K562 (cell line): Measurements from ENCODE around the gene CKS2. TPM values are rescaled to one million over a fixed set of nuclear protein-coding genes. Genes with fewer than 3 reads are reported as not detected.

ENCODE experiments used
- ATAC-seq: fragments of 200-7000 bp; cut with Tn5 transposase; 3 replicates; pipeline ENCODE4 v1.9.1; 2020; ENCODE audit warnings: moderate library complexity
- BruUV-seq: library from RNA; stranded (reverse); fragments of 400-500 nt; replicated peaks from 2 replicates; lab custom pipeline; 2021; lab: Mats Ljungman, UMichigan
- CTCF ChIA-PET: fragments of 300-600 bp; formaldehyde crosslinking; extraction: SDS; loops from one replicate; lab custom pipeline; 2021; ENCODE audit warnings: low intra/inter-chr PET ratio; lab: Yijun Ruan, JAX
- POLR2A ChIA-PET: fragments of 300-600, 350-650 bp; sonication (Branson Sonifier 250); formaldehyde crosslinking; extraction: SDS; loops from one replicate; lab custom pipeline; 2021; ENCODE audit warnings: antibody characterized with exemption, inconsistent platforms; lab: Yijun Ruan, JAX
- DNase-seq, 4 experiments: peaks; one replicate each; pipeline versions ENCODE4 v3.0.0 to v3.0.0-alpha.2; 2011 to 2018; ENCODE audit warnings: low spot score in 3 of 4, mixed read lengths in 3 of 4; ENCODE audit errors: extremely low read depth in 1 of 4
- FAIRE-seq: peaks from 2 replicates; lab custom pipeline; 2011; peaks lifted over from hg19 to GRCh38; lab: Jason Lieb, UNC
- H2AFZ ChIP-seq: 2 replicates; pipeline ENCODE4 v1.6.0; 2011; ENCODE audit warnings: low read depth, low read length, control low read depth, inconsistent platforms
- H3K27ac ChIP-seq: fragments of 200-600 bp; 3 replicates; pipeline ENCODE4 v1.8.0; 2011; ENCODE audit warnings: low read depth, mild to moderate bottlenecking, control low read depth, inconsistent platforms, low read length, moderate library complexity, mixed read lengths; ENCODE audit errors: extremely low read depth
- H3K27me3 ChIP-seq, 2 experiments: fragments of 300-600 bp in 1 of 2; 2 replicates in 1 of 2; 3 replicates in 1 of 2; pipeline versions ENCODE4 v1.6.0 to v1.8.0; 2011; ENCODE audit warnings: inconsistent platforms in 2 of 2, low read length in 2 of 2, mild to moderate bottlenecking in 1 of 2, mixed read lengths in 1 of 2, moderate library complexity in 1 of 2; ENCODE audit not compliant: control insufficient read depth in 2 of 2, insufficient read depth in 2 of 2
- H3K36me3 ChIP-seq: fragments of 300-600 bp; 3 replicates; pipeline ENCODE4 v1.8.0; 2011; ENCODE audit warnings: mild to moderate bottlenecking, low read length, inconsistent platforms; ENCODE audit not compliant: control insufficient read depth, insufficient read depth
- H3K4me1 ChIP-seq, 2 experiments: fragments of 200-600 bp in 1 of 2; replicated peaks in 1 of 2; 2 replicates in 1 of 2; 3 replicates in 1 of 2; pipeline versions ENCODE4 v1.5.1 to v1.8.0; 2011; ENCODE audit warnings: inconsistent platforms in 2 of 2, low read length in 2 of 2, mild to moderate bottlenecking in 1 of 2, mixed read lengths in 1 of 2, moderate library complexity in 1 of 2; ENCODE audit not compliant: control insufficient read depth in 2 of 2, insufficient read depth in 2 of 2
- H3K4me2 ChIP-seq: 2 replicates; pipeline ENCODE4 v1.6.1; 2011; ENCODE audit warnings: low read length, control low read depth, inconsistent platforms, mixed read lengths; ENCODE audit not compliant: insufficient read depth
- H3K4me3 ChIP-seq: fragments of 200-600 bp; sonication (generic), shearing (Covaris generic); 2 replicates; pipeline ENCODE4 v1.5.1; 2016; ENCODE audit warnings: control low read depth, inconsistent platforms
- H3K79me2 ChIP-seq: fragments of 200-600 bp; 3 replicates; pipeline ENCODE4 v1.8.0; 2011; ENCODE audit warnings: low read length, inconsistent platforms; ENCODE audit not compliant: control insufficient read depth, insufficient read depth
- H3K9ac ChIP-seq, 2 experiments: 2 replicates each; pipeline versions ENCODE4 v1.6.0 to v1.6.1; 2011; ENCODE audit warnings: low read depth in 2 of 2, low read length in 2 of 2, control low read depth in 1 of 2, inconsistent platforms in 1 of 2, mild to moderate bottlenecking in 1 of 2, mixed read lengths in 1 of 2; ENCODE audit not compliant: insufficient read depth in 1 of 2
- H3K9me1 ChIP-seq: one replicate; pipeline ENCODE4 v1.6.0; 2011; ENCODE audit warnings: inconsistent platforms, mild to moderate bottlenecking, low read length, moderate library complexity; ENCODE audit not compliant: control insufficient read depth, insufficient read depth
- H3K9me3 ChIP-seq: replicated peaks from 2 replicates; pipeline ENCODE4 v1.5.1; 2011; ENCODE audit warnings: low read depth, low read length, inconsistent platforms; ENCODE audit not compliant: control insufficient read depth, insufficient read depth
- H4K20me1 ChIP-seq: replicated peaks from 2 replicates; pipeline ENCODE4 v1.6.1; 2011; ENCODE audit warnings: low read length, inconsistent platforms, mixed read lengths; ENCODE audit not compliant: control insufficient read depth, insufficient read depth
- FOXP1 ChIP-seq: sonication (generic); formaldehyde crosslinking; IDR thresholded peaks from 2 replicates; pipeline ENCODE4 v1.8.0; 2022; ENCODE audit warnings: mild to moderate bottlenecking, missing genetic modification reagents
- GATAD2B ChIP-seq: fragments of 450-650 bp; IDR thresholded peaks from 2 replicates; pipeline ENCODE4 v1.6.1; 2017; ENCODE audit warnings: mild to moderate bottlenecking, borderline replicate concordance
- MECOM ChIP-seq: fragments of 250-450 bp; sonication (Bioruptor Pico); IDR thresholded peaks from 2 replicates; pipeline ENCODE4 v1.8.0; 2022; ENCODE audit warnings: inconsistent platforms
- NELFE ChIP-seq: IDR thresholded peaks from 2 replicates; pipeline ENCODE4 v1.6.1; 2011; ENCODE audit warnings: mild to moderate bottlenecking; ENCODE audit not compliant: insufficient read depth, insufficient read length
- PRMT5 ChIP-seq: sonication (generic); formaldehyde crosslinking; IDR thresholded peaks from 2 replicates; pipeline ENCODE4 v1.5.0; 2020; ENCODE audit warnings: missing genetic modification reagents
- ZNF232 ChIP-seq: sonication (generic); formaldehyde crosslinking; IDR thresholded peaks from 2 replicates; pipeline ENCODE4 v1.8.0; 2022; ENCODE audit warnings: mild to moderate bottlenecking, missing genetic modification reagents
- WGBS: fragments of 100-300 bp; shearing (Covaris generic); methylation state at CpG from one replicate; pipeline ENCODE4 v1.1.6; 2016; ENCODE audit warnings: low coverage, mixed read lengths; ENCODE audit not compliant: insufficient coverage; ENCODE audit errors: missing lambda C conversion rate; 5-methylcytosine and 5-hydroxymethylcytosine counted together
- in situ Hi-C: fragments of 300-500 bp; cut with MboI; formaldehyde crosslinking; loops from 4 replicates; pipeline ENCODE4 v1.15.0; 2018; ENCODE audit warnings: inconsistent platforms, mixed read lengths
- intact Hi-C: fragments of 100-400 bp; cut with micrococcal nuclease; formaldehyde crosslinking; loops from 2 replicates; pipeline ENCODE4 v1.14.2; 2022
- polyA plus RNA-seq, 8 experiments: library from polyadenylated mRNA; depleted of rRNA in 4 of 8; stranded (reverse) in 5 of 8; unstranded in 3 of 8; fragments of >200 nt; fragmentation: Nextera tagmentation in 2 of 8; fragmentation: Illumina TruSeq in 1 of 8; extraction: Ambion mirVana in 2 of 8; extraction: Trizol in 1 of 8; gene quantifications; 2 replicates each; pipeline versions ENCODE4 v1.2.1 to v1.2.3, GENCODE V29; 2011 to 2014; ENCODE audit warnings: inconsistent platforms in 1 of 8, missing spikeins in 1 of 8
- total RNA-seq, 7 experiments: library from RNA; depleted of rRNA in 6 of 7; stranded (reverse); fragments of >200 nt in 6 of 7; fragmentation: Illumina TruSeq in 2 of 7; extraction: Trizol in 2 of 7; gene quantifications; 2 replicates each; pipeline versions ENCODE4 v1.2.1 to v1.2.3, GENCODE V29; 2011 to 2021; ENCODE audit warnings: low replicate concordance in 1 of 7
- TF ChIP-seq, protein P1 (sequence below): fragments of 250-450 bp; sonication (Bioruptor Pico); IDR thresholded peaks from 2 replicates; pipeline ENCODE4 v1.4.0; 2020; ENCODE audit warnings: mild to moderate bottlenecking, moderate library complexity
- TF ChIP-seq, protein P2 (sequence below): fragments of 250-450 bp; sonication (Bioruptor Pico); IDR thresholded peaks from 2 replicates; pipeline ENCODE4 v1.5.0; 2021
- TF ChIP-seq, protein P3 (sequence below): fragments of 200-800 bp; sonication (Bioruptor generic); IDR thresholded peaks from 2 replicates; pipeline ENCODE4 v1.6.1; 2016; ENCODE audit warnings: missing genetic modification characterization, missing compliant biosample characterization

Gene CKS2
- total and polyA plus RNA-seq, 9 of the 15 experiments (the other 6 are each of a cell fraction or from before 2014, with no cell fraction given): 123 to 941 (median 321) TPM

DNA sequence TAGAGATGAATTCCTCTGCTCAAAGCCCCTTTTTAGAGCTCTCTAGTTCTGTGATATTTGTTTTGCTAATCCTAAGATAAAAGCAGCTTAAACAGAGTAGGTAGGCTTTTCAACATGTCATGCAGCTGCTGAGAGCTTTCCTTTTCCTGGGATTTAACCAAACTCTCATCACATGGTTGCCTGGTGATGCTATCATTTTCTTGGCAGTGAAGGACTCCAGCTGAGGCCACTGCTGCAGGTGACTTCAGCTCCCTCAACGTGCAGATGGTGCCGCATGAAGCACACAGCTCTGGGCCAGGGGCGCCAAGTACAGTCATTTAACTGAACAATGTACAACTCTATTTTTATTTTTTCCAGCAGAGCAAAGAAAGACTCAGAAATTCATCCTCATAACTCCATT, 49.5 kb downstream of the CKS2 start:
- FAIRE-seq (no peak), DNase-seq (no peak), ATAC-seq (no peak)
- POLR2A ChIA-PET: no interaction called here
- Histone ChIP-seq H2AFZ (no peak overlapping the region), H3K27ac (no peak overlapping the region), H3K36me3 (peaks cover 45% of the 10 kb centered on the region; the same call in 2 of the 3 replicates), H3K4me3 (no peak overlapping the region), H4K20me1 (no peaks in the 10 kb centered on the region), H3K27me3 (no peaks in the 10 kb centered on the region), H3K4me1 (no peaks in the 10 kb centered on the region; a peak in 1 of 5 replicates), H3K9me3 (no peaks in the 10 kb centered on the region), H3K9me1 (no peaks in the 10 kb centered on the region), H3K79me2 (no peaks in the 10 kb centered on the region), H3K4me2 (no peak overlapping the region)
- CTCF ChIA-PET: no interaction called here
- intact Hi-C loops (no loop called here), in situ Hi-C loops (no loop called here)
- WGBS: 70% methylated on average over 2 of the region's 3 CpGs
- BruUV-seq: no TSS peak
- no peak for TF ChIP-seq NELFE
- TF ChIP-seq FOXP1 (CRISPR knock-in tag): no peak
- TF ChIP-seq, protein P1, sequence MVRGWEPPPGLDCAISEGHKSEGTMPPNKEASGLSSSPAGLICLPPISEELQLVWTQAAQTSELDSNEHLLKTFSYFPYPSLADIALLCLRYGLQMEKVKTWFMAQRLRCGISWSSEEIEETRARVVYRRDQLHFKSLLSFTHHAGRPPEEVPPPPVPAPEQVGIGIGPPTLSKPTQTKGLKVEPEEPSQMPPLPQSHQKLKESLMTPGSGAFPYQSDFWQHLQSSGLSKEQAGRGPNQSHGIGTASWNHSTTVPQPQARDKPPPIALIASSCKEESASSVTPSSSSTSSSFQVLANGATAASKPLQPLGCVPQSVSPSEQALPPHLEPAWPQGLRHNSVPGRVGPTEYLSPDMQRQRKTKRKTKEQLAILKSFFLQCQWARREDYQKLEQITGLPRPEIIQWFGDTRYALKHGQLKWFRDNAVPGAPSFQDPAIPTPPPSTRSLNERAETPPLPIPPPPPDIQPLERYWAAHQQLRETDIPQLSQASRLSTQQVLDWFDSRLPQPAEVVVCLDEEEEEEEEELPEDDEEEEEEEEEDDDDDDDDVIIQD (CRISPR knock-in tag): no peak
- TF ChIP-seq, all 486 proteins: peak for 0
- H3K9ac ChIP-seq: no peak overlapping the region

DNA sequence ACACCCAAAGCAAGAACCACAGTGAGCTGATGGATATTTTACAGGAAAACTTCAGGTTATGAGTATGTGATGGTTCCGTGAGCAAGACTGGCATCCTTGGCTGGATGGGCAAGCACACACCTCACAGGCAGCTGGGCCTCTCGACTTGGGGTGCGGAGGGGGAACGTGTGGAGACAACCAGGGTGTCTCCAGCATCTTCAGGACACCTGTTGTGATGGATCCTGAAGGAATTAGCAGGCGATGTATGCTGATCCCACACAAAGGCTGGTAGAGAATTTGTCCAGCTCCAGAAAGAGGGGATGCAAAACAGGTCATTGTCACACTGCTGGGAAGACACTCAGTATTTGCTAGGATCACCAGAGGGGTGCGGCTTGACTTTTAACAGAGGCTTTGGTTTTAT, 50.0 kb downstream of the CKS2 start:
- ATAC-seq: no peak
- intact Hi-C loops (no loop called here), in situ Hi-C loops (no loop called here)
- POLR2A ChIA-PET: no interaction called here
- 95% methylated on average over 5 of the region's 6 CpGs for WGBS
- no peaks in the 10 kb centered on the region for H3K27me3 ChIP-seq
- CTCF ChIA-PET: no interaction called here
- no peaks in the 10 kb centered on the region for H3K9me3 ChIP-seq
- no peak overlapping the region for H3K4me3 ChIP-seq
- FAIRE-seq: no peak
- no peak overlapping the region for H3K9ac ChIP-seq
- peaks cover 45% of the 10 kb centered on the region; the same call in 2 of the 3 replicates for H3K36me3 ChIP-seq
- H3K27ac ChIP-seq: no peak overlapping the region
- no peaks in the 10 kb centered on the region; a peak in 1 of 5 replicates for H3K4me1 ChIP-seq
- no peak overlapping the region for H3K4me2 ChIP-seq
- no peaks in the 10 kb centered on the region for H4K20me1 ChIP-seq
- H3K9me1 ChIP-seq: no peaks in the 10 kb centered on the region
- H3K79me2 ChIP-seq: no peaks in the 10 kb centered on the region
- H2AFZ ChIP-seq: no peak overlapping the region
- no TSS peak for BruUV-seq
- DNase-seq: no peak
- TF ChIP-seq MECOM (CRISPR knock-in tag): no peak
- no peak for TF ChIP-seq ZNF232 (CRISPR knock-in tag)
- TF ChIP-seq PRMT5 (CRISPR knock-in tag): no peak
- TF ChIP-seq GATAD2B: no peak
- TF ChIP-seq, protein P2, sequence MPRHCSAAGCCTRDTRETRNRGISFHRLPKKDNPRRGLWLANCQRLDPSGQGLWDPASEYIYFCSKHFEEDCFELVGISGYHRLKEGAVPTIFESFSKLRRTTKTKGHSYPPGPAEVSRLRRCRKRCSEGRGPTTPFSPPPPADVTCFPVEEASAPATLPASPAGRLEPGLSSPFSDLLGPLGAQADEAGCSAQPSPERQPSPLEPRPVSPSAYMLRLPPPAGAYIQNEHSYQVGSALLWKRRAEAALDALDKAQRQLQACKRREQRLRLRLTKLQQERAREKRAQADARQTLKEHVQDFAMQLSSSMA (CRISPR knock-in tag): no peak
- TF ChIP-seq, protein P3, sequence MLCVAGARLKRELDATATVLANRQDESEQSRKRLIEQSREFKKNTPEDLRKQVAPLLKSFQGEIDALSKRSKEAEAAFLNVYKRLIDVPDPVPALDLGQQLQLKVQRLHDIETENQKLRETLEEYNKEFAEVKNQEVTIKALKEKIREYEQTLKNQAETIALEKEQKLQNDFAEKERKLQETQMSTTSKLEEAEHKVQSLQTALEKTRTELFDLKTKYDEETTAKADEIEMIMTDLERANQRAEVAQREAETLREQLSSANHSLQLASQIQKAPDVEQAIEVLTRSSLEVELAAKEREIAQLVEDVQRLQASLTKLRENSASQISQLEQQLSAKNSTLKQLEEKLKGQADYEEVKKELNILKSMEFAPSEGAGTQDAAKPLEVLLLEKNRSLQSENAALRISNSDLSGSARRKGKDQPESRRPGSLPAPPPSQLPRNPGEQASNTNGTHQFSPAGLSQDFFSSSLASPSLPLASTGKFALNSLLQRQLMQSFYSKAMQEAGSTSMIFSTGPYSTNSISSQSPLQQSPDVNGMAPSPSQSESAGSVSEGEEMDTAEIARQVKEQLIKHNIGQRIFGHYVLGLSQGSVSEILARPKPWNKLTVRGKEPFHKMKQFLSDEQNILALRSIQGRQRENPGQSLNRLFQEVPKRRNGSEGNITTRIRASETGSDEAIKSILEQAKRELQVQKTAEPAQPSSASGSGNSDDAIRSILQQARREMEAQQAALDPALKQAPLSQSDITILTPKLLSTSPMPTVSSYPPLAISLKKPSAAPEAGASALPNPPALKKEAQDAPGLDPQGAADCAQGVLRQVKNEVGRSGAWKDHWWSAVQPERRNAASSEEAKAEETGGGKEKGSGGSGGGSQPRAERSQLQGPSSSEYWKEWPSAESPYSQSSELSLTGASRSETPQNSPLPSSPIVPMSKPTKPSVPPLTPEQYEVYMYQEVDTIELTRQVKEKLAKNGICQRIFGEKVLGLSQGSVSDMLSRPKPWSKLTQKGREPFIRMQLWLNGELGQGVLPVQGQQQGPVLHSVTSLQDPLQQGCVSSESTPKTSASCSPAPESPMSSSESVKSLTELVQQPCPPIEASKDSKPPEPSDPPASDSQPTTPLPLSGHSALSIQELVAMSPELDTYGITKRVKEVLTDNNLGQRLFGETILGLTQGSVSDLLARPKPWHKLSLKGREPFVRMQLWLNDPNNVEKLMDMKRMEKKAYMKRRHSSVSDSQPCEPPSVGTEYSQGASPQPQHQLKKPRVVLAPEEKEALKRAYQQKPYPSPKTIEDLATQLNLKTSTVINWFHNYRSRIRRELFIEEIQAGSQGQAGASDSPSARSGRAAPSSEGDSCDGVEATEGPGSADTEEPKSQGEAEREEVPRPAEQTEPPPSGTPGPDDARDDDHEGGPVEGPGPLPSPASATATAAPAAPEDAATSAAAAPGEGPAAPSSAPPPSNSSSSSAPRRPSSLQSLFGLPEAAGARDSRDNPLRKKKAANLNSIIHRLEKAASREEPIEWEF: no peak
